Kidney (tissue), 14 donors: ENCODE results near the gene GPR55. TPM values are rescaled to one million over a fixed set of nuclear protein-coding genes. Genes with fewer than 3 reads are reported as not detected.

ENCODE experiments used
- DNase-seq, 5 donors: peaks; one replicate each; pipeline ENCODE4 v3.0.0-alpha.2; 2013 to 2020
- FAIRE-seq: peaks from 2 replicates; lab custom pipeline; 2012; peaks lifted over from hg19 to GRCh38; lab: Jason Lieb, UNC
- H3K27ac ChIP-seq, 2 donors: one replicate each; pipeline ENCODE4 v1.7.0; 2013; ENCODE audit warnings: low read depth in 2 of 2, low read length in 2 of 2, inconsistent platforms in 1 of 2
- H3K27me3 ChIP-seq: one replicate; pipeline ENCODE4 v1.7.1; 2013; ENCODE audit warnings: low read length, inconsistent platforms; ENCODE audit not compliant: control insufficient read depth, insufficient read depth
- H3K36me3 ChIP-seq, 3 donors: one replicate each; pipeline versions ENCODE4 v1.7.0 to v1.7.1; 2013; ENCODE audit warnings: low read length in 3 of 3, control low read depth in 1 of 3, inconsistent platforms in 1 of 3; ENCODE audit not compliant: insufficient read depth in 3 of 3, control insufficient read depth in 2 of 3
- H3K4me1 ChIP-seq, 3 donors: one replicate each; pipeline versions ENCODE4 v1.7.0 to v1.7.1; 2013; ENCODE audit warnings: low read length in 3 of 3, inconsistent platforms in 1 of 3, low read depth in 1 of 3; ENCODE audit not compliant: control insufficient read depth in 2 of 3, insufficient read depth in 2 of 3
- H3K4me3 ChIP-seq, 3 donors: one replicate each; pipeline versions ENCODE4 v1.7.0 to v1.8.1; 2013; ENCODE audit warnings: low read length in 3 of 3, control low read depth in 1 of 3, inconsistent platforms in 1 of 3
- H3K9ac ChIP-seq, 3 donors: one replicate each; pipeline versions ENCODE4 v1.7.0 to v1.7.1; 2013; ENCODE audit warnings: low read length in 3 of 3, control low read depth in 1 of 3, inconsistent platforms in 1 of 3
- H3K9me3 ChIP-seq, 3 donors: one replicate each; pipeline versions ENCODE4 v1.7.0 to v1.7.1; 2013; ENCODE audit warnings: low read length in 3 of 3, control low read depth in 1 of 3, inconsistent platforms in 1 of 3; ENCODE audit not compliant: control insufficient read depth in 2 of 3, insufficient read depth in 1 of 3
- CTCF ChIP-seq: IDR thresholded peaks from 3 replicates; pipeline ENCODE4 v1.5.1; 2012; ENCODE audit warnings: mild to moderate bottlenecking, moderate library complexity, borderline replicate concordance; ENCODE audit not compliant: insufficient read depth; ENCODE audit errors: extremely low read depth
- intact Hi-C: fragments of 100-400 bp; cut with DNase I; formaldehyde crosslinking; loops from one replicate; pipeline ENCODE4 v1.11.1; 2022
- polyA plus RNA-seq: library from polyadenylated mRNA; stranded (reverse); fragments of 350-450 nt; fragmentation: Illumina TruSeq; extraction: RNeasy Lipid Tissue Mini Kit (QIAGEN cat#74804); gene quantifications from one replicate; pipeline ENCODE4 v1.2.3, GENCODE V29; 2014; ENCODE audit warnings: low read depth, low replicate concordance; ENCODE audit not compliant: insufficient read depth
- total RNA-seq: library from RNA; stranded (reverse); fragmentation: NEBNext Ultra II Directional; extraction: Animal tissue kit (Norgen Biotek cat#: 25700); gene quantifications from one replicate; pipeline ENCODE4 v1.2.1, GENCODE V29; 2021
- donor health status: control.
- donor health status: control.
- donor health status: control.
- donor health status: control.
- donor health status: control.
- donor health status: DM: yes; HTN: yes; CAD: no.
- donor health status: Normal renal cell carcinoma (clear cell type).

The GPR55 gene
- total and polyA plus RNA-seq, 2 donors from 2014 or later, result 0.69 TPM; not detected in 1

- intact Hi-C loops, result loop anchor here (10.0 kb wide), 1 partner anchor 76 kb away; no protein-coding TSS in a partner anchor
- no peak for FAIRE-seq
Measured at GRCh38 chr2:230908595-230909191, 16.3 kb downstream of the GPR55 start.

DNA sequence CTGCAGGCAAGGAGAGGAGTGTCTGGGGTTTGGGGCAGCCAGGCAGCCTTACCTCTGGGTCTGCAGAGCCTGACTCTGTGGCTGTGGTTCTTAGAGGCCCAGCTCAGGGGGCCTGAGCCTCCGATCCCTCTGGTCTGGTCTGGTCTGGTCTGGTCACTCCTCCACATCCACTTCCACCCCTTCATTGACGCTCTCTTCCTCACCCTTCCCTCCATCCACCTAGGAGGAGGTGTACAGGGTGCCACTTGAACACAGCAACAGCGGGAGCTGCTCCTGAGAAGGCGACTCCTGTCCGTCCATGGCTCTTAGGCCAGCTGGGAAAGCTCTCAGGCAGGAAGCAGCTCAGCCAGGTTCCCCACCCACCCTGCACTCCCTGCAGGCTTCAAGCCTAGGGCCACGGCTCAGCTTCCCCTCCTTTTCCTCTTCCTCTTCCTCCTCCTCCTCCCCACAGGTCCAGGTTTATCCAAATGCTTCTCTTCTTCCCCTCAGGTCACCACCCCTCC, 16.9 kb downstream of the GPR55 start:
- no peaks in the 10 kb centered on the region for H3K27me3 ChIP-seq

More at GRCh38 chr2:230908595-230909191, 16.3 kb downstream of the GPR55 start:
- H3K9me3 ChIP-seq, result no peaks in the 10 kb centered on the region
- H3K9ac ChIP-seq, result no peak overlapping the region
- TF ChIP-seq CTCF, result no peak
- no peak overlapping the region for H3K27ac ChIP-seq
- H3K4me3 ChIP-seq, result no peak overlapping the region
- no peaks in the 10 kb centered on the region for H3K27me3 ChIP-seq
- H3K36me3 ChIP-seq, result no peaks in the 10 kb centered on the region
- peak in 4 of 5 donors; percentile 87 to 95 (median 93) for DNase-seq
- H3K4me1 ChIP-seq, result peaks cover 0 to 3% (median 0%) of the 10 kb centered on the region in 3 donors

GRCh38 chr2:230907361-230908091, 17.5 kb downstream of the GPR55 start:
- no peaks in the 10 kb centered on the region for H3K27me3 ChIP-seq
- DNase-seq, result peak in 1 of 5 donors; percentile 42
- H3K4me3 ChIP-seq, result no peak overlapping the region
- no peak for TF ChIP-seq CTCF
- no peak overlapping the region for H3K9ac ChIP-seq
- H3K36me3 ChIP-seq, result no peaks in the 10 kb centered on the region
- intact Hi-C loops, result loop anchor here (10.0 kb wide), 1 partner anchor 77 kb away; no protein-coding TSS in a partner anchor
- peaks cover 0 to 3% (median 0%) of the 10 kb centered on the region in 3 donors for H3K4me1 ChIP-seq
- no peak overlapping the region for H3K27ac ChIP-seq
- no peak for FAIRE-seq
- H3K9me3 ChIP-seq, result no peaks in the 10 kb centered on the region

More for the DNA sequence above, 16.9 kb downstream of the GPR55 start:
- H3K9ac ChIP-seq, result no peak overlapping the region
- H3K36me3 ChIP-seq, result no peaks in the 10 kb centered on the region
- no peaks in the 10 kb centered on the region for H3K9me3 ChIP-seq
- intact Hi-C loops, result loop anchor here (10.0 kb wide), 1 partner anchor 77 kb away; no protein-coding TSS in a partner anchor
- H3K4me3 ChIP-seq, result peak overlapping the region in 1 of 3 donors; percentile 11
- H3K4me1 ChIP-seq, result peaks cover 0 to 3% (median 0%) of the 10 kb centered on the region in 3 donors
- H3K27ac ChIP-seq, result no peak overlapping the region
- FAIRE-seq (no peak), DNase-seq (peak in 2 of 5 donors; percentile 63 to 71)
- no peak for TF ChIP-seq CTCF
